HFF-Myc (cell line): ENCODE measurements around the gene ZC3H12C.
"Not testable (repeated sequence)": the region's sequence is repeated elsewhere in the genome, so short reads cannot be mapped to it uniquely, and the experiment has no call there.

Source experiments
- DNase-seq: peaks from one replicate; pipeline ENCODE4 v3.0.0-alpha.2; 2011; ENCODE audit warnings: low read depth; ENCODE audit errors: extremely low read depth
- H3K4me3 ChIP-seq: replicated peaks from 2 replicates; pipeline ENCODE4 v1.5.1; 2011; ENCODE audit warnings: low read depth, mild to moderate bottlenecking, control low read depth, low read length
- CTCF ChIP-seq: IDR thresholded peaks from 2 replicates; pipeline ENCODE4 v1.5.1; 2012; ENCODE audit warnings: mild to moderate bottlenecking, low read depth, low read length, control low read depth; ENCODE audit errors: missing control alignments

Gene ZC3H12C

DNA sequence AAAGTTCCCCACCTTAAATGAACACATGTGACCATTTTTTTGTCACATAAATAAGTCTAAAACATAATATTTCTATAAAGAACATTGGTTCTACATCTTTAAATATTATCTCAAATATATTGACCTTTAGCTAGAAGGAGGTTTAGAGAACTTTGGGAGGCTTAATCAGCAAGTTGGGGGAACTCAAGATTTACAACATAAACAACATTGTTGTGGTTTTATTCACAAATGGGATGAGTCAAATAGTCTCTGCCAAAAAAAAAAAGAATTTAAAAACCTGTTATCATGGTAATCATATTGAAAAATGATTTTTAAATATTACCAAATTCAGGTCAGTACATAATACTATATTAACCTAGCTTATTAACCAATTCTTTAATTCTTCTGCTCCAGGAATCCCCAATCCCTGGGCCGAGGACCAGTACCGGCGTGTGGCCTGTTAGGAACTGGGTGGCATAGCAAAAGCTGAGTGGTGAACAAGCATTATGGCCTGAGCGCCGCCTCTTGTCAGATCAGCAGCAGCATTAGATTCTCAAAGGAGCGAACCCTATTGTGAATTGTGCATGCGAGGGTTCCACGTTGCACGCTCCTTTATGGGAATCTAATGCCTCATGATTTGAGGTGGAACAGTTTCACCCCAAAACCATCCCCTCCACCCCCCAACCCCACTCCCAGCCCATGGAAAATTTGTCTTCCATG, 105.0 kb downstream of the ZC3H12C start:
- no peak for TF ChIP-seq CTCF
- H3K4me3 ChIP-seq, result no peak overlapping the region
- no peak for DNase-seq

- no peak for TF ChIP-seq CTCF
- no peak overlapping the region for H3K4me3 ChIP-seq
- no peak for DNase-seq
Observed at GRCh38 chr11:110199184-110199981, 106.2 kb downstream of the ZC3H12C start.

DNA sequence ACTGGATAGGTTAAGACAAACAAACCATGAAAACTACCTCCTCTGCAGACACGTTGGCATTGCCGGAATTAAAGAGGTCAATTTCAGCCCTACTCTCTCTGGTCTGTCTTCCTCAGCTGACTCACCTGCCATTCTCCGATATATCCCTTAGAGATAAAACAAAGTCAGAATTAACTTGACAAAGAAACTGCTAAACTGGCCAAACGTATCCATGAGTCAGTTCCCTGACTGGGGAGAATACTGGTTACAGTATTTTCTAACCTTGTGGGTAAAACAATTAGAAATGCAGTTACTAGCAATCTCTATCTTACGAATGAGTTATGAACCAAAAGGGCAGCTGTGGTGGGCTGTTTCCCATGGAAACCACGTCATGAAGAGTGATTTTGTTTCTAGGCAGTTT, 107.0 kb downstream of the ZC3H12C start:
- no peak for DNase-seq
- TF ChIP-seq CTCF, result no peak
- H3K4me3 ChIP-seq, result no peak overlapping the region

- no peak overlapping the region for H3K4me3 ChIP-seq
- no peak for DNase-seq
- no peak for TF ChIP-seq CTCF
Observed at GRCh38 chr11:110200836-110201235, 107.6 kb downstream of the ZC3H12C start.

- no peak for DNase-seq
- H3K4me3 ChIP-seq, result no peak overlapping the region
- no peak for TF ChIP-seq CTCF
Observed at GRCh38 chr11:110207123-110207522, 113.9 kb downstream of the ZC3H12C start.

DNA sequence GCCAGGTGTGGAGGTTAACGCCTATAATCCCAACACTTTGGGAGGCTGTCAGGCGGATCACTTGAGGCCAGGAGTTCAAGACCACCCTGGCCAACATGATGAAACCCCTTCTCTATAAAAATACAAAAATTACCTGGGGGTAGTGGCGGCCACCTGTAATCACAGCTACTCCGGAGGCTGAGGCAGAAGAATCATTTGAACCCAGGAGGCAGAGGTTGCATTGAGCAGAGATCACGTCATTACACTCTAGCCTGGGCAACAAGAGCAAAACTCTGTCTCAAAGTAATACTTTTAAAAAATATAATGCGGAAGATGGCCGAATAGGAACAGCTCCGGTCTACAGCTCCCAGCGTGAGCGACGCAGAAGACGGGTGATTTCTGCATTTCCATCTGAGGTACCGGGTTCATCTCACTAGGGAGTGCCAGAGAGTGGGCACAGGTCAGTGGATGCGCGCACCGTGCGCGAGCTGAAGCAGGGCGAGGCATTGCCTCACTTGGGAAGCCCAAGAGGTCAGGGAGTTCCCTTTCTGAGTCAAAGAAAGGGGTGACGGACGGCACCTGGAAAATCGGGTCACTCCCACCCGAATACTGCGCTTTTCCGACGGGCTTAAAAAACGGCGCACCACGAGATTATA, 115.6 kb downstream of the ZC3H12C start:
- H3K4me3 ChIP-seq, DNase-seq: not testable (repeated sequence)

DNA sequence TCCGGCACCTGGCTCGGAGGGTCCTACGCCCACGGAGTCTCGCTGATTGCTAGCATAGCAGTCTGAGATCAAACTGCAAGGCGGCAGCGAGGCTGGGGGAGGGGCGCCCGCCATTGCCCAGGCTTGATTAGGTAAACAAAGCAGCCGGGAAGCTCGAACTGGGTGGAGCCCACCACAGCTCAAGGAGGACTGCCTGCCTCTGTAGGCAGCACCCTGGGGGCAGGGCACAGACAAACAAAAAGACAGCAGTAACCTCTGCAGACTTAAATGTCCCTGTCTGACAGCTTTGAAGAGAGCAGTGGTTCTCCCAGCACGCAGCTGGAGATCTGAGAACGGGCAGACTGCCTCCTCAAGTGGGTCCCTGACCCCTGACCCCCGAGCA, 116.1 kb downstream of the ZC3H12C start:
- not testable (repeated sequence) for H3K4me3 ChIP-seq, DNase-seq
